ENCODE measurements around the gene RNF212.

DNA sequence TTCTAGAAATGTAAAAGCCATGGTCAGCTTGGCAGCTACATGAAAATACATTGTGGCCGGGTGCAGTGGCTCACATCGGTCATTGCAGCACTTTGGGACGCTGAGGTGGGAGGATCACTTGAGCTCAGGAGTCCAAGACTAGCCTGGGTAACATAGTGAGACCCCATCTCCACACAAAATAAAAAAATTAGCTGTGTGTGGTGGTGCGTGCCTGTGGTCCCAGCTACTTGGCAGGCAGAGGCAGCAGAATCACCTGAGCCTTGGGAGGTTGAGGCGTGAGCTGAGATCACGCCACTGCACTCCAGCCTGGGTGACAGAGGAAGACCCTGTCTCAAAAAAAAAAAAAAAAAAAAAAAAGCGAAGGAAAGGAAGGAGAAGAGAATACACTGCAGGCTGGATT, 29.0 kb downstream of the RNF212 start:
- TF ChIP-seq, protein P1, sequence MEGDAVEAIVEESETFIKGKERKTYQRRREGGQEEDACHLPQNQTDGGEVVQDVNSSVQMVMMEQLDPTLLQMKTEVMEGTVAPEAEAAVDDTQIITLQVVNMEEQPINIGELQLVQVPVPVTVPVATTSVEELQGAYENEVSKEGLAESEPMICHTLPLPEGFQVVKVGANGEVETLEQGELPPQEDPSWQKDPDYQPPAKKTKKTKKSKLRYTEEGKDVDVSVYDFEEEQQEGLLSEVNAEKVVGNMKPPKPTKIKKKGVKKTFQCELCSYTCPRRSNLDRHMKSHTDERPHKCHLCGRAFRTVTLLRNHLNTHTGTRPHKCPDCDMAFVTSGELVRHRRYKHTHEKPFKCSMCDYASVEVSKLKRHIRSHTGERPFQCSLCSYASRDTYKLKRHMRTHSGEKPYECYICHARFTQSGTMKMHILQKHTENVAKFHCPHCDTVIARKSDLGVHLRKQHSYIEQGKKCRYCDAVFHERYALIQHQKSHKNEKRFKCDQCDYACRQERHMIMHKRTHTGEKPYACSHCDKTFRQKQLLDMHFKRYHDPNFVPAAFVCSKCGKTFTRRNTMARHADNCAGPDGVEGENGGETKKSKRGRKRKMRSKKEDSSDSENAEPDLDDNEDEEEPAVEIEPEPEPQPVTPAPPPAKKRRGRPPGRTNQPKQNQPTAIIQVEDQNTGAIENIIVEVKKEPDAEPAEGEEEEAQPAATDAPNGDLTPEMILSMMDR (IDR thresholded peaks at IDR 0.05), result no peak
- TF ChIP-seq POLR2A (IDR thresholded peaks at IDR 0.05), result no peak

All from thyroid gland (tissue), 4 donors.